GM19467 (cell line): ENCODE measurements around the gene TLN1.

Experiments
- ATAC-seq: cut with Tn5 transposase; IDR thresholded peaks from one replicate; pipeline ENCODE4 v1.9.1; 2021; ENCODE audit warnings: mild to moderate bottlenecking, moderate library complexity; ENCODE audit not compliant: unreplicated experiment

TLN1 gene

DNA sequence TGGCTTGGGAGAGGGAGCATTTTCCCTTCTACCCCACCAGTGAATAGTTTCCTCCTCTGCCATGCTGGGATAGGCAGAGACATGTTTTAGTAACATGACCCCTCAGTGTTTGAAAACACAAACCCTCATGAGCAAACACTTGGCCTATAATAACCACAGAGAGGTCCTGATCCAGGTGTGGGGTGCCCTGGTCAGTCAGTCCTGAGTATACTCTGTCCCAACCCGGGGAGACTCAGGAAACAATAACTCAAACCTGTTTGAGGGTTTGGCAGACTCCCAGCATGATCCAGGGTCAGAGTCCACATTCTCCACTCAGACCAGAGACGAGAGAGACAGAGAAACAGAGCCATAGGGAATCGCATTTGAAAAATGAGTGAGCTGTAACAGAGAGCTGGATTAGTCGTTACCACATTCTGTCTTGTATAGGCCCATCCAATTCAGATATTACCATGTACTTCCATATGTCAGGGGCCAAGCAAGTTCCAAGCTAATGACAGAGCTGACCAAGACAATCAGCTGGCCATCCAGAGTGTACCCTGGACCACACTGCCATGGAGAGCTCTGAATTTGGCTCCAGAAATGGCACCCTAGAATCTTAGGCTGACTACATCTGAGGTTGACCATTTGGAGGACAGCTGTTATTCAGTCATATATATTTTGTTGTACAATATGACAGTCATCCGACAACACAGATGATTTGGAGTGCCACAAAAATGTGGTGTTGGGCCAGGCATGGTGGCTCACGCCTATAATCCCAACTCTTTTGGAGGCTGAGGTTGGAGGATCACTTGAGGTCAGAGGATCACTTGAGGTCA lies 62.5 kb downstream of the TLN1 start:
- no peak for ATAC-seq

DNA sequence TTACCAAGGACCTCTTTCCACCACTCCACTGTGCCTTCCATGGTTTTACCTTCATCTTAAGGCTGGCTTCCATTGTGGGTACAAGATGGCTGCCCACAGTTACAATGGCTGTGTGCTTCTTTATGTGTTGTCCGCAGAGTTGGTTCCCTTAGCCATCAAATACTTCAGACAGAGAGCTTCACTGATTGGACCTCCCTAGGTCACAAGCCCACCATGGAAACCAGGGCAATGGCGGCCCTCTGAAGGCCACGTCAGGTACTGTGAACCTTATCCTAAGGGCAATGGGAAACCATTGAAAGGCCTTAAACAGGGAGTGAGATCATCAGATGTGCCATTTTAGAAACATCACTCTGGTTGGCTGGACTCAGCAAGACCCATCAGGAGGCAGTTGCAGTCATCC lies 64.1 kb downstream of the TLN1 start:
- ATAC-seq: no peak

DNA sequence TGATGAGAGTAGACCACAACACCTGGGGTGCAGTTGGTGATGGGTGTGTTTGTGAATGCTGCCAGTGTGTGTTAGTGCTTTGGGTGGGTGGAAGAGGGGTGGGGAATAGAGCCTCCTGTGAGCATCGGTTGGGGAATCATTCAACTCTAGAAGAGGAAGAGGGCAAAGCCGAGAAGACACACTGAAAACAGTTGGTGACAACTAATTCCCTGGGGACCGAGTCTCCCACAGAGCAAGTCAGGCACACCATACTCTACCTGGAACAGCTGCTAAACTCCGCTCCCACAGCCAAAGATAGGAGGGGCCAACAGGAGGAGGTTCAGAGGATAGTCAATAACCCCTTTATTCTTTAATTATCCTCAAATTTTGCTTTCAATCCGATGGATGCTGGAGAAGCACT lies 65.4 kb downstream of the TLN1 start:
- ATAC-seq: no peak

DNA sequence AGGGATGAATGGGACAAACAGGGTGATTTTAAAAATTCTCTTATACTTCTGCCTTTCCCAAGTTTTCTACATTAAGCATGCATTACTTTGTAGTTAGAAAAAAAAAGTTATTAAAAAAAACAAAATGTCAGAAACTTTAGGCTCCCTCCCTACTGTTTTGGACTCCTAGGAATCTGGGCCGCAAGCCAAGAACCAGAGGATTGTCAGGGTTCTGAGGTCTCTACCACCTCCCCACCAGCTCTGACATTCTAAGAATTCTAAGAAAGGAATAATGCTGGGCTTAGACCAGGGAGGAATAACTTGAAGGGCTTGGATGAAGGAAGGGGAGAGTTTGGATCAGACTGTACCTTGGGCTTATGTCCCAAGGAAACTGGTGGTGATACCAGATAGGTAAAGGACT lies 66.0 kb downstream of the TLN1 start:
- ATAC-seq: no peak

DNA sequence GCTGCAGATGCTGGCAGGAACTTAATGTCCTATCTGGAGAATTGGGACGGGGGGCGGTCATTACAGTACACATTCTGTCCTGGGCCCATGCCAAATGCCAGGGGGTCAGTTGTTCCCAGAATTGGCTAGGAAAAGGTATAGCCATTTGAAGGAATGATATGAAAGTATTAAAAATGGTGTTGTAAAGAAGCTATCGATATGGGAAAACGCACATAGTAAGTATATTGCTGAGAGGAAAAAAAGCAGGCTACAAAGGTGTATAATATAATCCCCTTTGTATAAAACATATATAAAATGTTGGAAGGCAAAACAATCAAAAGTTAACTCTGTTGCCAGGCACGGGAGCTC lies 66.5 kb downstream of the TLN1 start:
- no peak for ATAC-seq

DNA sequence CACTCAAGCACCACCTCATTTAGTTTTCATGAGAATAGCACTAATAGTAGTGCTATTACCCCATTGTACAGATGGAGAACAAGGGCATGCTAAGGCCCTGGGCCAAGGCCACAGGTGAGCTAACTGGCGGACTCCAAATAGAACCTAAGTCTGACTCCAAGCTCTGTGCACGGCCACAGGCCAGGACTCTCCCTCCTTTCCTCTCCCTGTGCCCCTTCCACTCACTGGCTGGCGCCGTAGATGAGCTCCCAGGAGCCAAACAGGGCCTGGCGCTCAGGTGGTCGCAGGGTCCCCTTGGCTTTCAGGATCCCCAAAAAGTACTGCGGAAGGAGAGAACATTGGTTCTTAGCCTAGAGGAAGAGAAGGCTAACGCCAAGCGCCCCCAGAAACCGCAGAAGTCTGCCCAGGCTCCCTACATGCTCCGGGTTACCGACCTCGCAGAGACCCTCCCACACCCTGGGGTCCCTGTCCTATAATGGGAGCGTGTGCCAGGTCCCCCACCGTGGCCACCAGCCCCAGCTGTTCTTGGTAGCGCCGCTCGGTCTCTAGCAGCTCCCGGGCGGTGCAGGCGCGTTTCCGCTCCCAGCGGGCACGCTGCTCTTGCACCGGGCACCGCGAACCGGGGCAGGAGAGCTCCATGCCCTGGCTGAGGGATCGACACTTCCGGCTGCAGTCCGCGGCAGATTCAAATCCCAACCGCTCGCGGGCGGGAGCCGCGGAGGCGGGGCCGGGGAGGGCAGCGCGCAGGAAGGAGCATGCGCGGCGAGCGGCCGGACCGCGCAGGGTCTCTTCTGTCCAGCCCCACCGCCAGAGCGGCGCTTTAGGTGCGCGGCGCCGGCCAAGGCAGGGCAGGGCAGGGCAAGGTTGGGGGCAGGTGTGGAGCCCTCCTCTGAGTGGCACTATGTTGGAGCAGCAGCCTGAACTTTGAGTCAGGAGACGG lies 67.2 kb downstream of the TLN1 start, which contains the start of gene ARHGEF39:
Gene ARHGEF39, minus strand, starts transcription at position 665 of the 940 bp plus-strand sequence. Its CDS starts 26 bp downstream, at position 639.
- peak; percentile 55 for ATAC-seq

DNA sequence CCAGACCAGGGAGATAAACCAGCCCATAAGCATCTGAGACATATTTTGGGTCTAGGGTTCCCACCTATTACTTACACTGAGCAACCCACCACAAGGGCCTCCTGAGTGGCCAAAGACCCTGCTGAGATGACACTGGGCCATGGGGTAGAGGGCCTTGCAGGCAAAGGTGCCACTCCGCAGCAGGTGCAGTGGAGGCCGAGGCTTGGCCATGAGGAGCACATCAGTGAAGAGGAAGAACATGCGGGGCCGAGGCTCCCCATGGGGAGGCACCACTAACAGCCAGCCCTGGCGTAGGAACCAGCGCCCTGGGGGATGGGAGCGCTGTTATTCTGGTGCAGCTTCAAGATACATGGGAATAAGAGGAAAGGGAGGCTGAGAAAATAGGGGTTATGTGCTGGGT lies 69.6 kb downstream of the TLN1 start:
- ATAC-seq: no peak

DNA sequence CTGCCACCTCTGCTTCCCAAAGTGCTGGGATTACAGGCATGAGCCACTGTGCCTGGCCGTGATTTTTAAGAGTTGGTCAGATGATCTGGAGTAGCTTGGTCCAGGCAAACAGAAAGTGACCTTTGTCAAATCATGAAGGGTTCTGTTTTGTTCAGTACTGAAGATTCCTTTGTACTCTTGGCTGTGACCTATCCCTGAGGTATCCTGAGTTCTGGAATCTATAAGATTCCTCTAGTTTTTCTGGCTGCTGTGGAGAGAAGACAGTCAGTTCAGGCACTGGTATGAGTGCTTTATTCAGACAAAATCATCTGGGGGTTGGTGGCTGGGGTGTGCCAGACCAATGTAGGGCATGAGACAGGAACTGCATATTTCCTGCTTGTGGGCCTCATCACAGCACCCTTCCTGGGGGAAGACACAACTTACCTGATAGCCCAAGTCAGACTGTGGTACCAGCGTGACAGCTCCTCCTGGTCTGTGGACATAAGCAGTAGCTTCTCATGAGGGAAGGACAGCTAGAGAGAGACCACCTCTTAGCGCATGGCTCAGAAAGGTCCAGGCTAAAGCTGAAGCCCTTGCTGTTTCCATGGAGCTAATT lies 70.1 kb downstream of the TLN1 start:
- no peak for ATAC-seq

DNA sequence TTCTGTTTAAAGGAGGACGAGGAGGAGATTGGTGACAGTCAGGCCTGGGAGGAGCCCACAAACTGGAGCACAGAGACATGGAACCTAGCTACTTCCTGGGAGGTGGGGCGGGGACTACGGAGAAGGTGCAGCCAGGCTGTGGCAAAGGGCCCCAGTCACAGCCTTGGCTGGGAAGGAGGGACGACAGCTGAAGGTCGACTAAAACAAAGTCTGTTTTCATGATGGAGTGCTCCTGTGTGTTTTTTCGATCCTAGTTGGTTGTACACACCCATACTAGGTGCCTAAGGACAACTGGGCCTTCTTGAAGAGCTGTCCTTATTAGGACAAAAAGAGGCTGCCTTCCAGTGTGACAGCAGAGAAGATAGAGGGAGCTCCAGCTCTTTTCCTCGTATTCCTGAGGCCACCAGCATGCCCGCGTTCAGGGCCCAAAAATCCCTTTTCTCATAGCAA lies 71.0 kb downstream of the TLN1 start:
- ATAC-seq: no peak

DNA sequence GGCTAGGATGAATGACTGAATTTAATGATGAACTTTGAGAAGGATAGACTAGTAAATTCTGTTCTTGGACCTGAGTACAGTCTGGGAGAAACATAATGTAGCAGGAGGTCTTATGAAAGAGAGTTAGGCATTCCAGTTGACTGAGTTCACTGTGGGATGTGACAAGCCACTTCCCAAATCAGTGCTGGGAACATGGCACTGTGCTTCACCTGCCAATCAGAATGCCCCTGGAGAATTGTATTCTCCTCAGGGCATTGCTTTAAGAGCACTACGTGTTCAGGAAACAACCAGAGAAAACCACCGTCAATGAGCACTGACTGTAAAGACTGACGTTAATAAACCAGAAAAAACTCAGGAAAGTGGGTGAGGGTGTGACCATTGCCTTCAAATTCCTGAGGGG lies 72.7 kb downstream of the TLN1 start:
- ATAC-seq: no peak

DNA sequence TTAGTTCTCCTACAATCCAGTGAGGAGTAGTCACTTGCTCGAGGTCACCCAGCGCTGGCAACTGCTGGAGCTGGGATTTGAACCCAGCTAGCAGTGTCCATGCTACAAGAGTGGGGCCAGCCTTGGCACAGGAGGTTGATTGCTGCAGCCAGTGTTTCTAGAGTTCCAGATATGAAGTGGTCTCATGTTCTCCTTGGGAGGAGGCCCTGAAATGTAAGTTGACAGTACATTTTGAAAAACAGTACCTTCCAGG lies 73.1 kb downstream of the TLN1 start:
- ATAC-seq: no peak

DNA sequence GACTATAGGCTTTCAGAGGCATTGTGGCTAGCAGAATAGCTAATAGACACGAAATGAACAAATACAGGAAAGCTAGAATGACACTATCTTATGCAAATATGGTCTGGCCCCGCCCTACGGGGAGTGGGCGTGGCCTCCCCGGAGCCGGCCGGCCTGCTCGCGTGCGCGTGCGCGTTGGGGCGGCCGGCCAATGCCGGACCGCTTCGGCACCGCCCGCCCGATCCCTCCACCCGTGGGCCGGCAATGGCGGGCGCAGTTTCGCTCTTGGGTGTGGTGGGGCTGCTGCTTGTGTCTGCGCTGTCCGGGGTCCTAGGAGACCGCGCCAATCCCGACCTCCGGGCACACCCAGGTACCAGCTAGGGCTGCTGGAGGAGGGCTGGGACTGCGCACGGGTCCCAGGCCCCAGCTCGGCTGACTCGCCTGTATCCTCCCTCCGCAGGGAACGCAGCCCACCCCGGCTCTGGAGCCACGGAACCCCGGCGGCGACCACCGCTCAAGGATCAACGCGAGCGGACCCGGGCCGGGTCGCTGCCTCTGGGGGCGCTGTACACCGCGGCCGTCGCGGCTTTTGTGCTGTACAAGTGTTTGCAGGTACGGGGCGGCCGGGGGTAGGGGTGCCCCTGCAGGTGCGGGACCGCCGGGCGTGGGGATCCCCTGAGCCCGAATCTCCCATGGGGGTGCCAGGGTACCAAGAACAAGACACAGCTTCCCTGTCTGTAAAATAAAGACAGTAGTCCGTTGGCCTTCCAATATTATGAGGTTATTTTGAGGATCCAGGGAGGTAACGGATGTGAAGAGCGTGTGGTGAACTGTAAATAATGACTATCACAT lies 73.6 kb downstream of the TLN1 start, which contains the start of gene CCDC107:
Gene CCDC107, plus strand, starts transcription at position 156 of the 831 bp plus-strand sequence. Its CDS starts 88 bp downstream, at position 244.
- peak; percentile 53 for ATAC-seq

DNA sequence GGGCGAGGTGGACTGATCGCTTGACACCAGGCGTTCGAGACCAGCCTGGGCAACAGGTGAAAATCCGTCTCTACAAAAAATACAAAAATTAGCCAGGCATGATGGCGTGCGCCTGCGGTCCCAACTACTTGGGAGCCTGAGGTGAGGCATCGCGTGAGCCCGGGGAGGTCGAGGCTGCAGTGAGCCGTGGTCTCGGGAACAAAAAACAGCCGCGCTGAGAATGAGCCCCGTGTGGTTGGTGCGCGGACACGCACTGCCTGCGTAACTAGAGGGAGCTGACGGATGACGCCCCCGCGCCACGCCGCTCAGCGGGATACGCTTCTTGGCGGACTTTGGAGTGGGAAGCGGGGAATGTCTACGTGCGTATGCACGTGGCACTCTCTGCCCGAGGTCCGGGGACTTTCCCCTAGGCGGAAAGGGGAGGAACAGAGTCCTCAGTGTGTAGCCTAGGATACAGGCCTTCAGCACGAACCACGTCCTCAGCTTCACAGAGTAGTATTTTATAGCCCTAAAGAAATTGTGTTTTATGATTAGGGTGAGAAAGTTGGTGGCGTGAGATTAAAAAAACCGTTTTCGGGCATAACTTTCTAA lies 74.4 kb downstream of the TLN1 start, which contains the start of gene RMRP:
Gene RMRP, minus strand, starts transcription at position 474 of the 591 bp plus-strand sequence.
- ATAC-seq: peak; percentile 81

DNA sequence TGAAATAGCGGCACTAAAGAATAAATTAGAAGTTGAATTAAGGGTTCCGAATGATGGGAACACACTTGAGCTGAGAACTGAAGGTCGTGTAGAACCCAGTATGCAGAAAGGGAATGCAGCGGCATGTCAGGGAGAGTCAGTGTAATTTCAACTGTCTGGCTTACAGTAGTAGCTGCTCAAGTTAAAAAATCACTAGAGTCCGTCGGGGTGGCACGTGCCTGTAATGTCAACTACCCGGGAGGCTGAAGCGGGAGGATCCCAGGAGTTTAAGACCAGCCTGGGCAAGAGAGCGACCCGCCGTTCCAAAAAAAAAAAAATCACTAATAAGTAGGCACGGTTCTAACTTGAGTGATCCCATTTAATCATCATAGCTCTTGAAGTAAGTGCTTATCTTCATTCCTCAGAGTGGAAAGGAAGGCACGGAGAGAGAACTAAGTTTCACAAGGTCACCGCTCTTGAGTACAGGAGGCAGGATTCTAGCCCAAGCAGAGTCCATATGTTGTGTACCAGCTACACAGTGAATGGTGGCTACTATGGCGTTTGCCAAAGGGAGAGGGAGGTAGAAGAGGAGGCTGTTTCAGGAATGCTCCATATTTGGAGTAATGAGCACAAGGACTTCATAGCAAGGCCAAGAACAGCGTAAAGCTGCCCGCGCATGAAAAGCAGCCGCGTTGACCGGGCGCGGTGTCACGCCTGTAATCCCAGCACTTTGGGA lies 75.0 kb downstream of the TLN1 start:
- ATAC-seq: no peak

DNA sequence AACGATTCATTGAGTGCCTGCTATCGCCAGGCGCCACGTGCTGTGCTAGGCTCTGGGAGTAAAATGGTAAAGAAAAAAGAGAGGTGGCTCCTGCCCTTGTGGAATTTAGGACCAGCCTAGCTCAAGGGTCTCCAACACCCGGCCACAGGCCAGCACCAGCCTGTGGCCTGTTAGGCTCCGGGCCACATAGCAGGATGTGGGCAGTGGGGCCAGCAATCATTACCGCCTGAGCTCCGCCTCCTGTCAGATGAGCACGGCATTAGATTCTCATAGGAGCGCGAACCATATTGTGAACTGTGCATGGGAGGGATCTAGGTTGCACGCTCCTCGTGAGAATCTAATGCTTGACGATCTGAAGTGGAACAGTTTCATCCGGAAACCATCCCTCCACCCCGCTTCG lies 75.6 kb downstream of the TLN1 start:
- ATAC-seq: no peak

DNA sequence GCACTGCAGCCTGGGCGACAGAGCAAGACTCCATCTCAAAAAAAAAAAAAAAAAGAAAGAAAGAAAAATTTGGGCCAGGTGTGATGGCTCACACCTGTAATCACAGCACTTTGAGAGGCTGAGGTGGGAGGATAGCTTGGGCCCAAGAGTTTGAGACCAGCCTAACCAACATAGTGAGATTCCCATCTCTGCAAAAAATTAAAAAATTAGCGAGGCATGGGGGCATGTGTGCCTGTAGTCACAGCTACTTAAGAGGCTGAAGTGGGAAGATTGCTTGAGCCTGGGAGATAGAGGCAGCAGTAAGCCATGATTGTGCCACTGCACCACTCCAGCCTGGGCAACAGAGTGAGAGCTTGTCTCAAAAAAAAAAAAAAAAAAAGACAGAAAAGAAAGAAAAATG lies 78.4 kb downstream of the TLN1 start:
- ATAC-seq: no peak

DNA sequence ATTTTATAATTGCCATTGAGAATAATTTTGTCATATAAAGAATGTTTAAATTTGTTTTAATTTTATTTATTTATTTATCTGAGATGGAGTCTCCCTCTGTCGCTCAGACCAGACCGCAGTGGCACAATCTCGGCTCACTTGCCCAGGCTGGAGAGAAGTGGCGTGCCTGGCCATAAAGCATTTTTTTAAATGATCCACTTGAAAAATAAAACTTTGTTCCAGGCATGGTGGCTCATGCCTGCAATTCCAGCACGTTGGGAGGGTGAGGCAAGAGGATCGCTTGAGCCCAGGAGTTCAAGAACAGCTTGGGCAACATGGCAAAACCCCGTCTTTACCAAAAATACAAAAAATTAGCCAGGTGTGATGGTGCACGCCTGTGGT lies 79.2 kb downstream of the TLN1 start:
- ATAC-seq: no peak

DNA sequence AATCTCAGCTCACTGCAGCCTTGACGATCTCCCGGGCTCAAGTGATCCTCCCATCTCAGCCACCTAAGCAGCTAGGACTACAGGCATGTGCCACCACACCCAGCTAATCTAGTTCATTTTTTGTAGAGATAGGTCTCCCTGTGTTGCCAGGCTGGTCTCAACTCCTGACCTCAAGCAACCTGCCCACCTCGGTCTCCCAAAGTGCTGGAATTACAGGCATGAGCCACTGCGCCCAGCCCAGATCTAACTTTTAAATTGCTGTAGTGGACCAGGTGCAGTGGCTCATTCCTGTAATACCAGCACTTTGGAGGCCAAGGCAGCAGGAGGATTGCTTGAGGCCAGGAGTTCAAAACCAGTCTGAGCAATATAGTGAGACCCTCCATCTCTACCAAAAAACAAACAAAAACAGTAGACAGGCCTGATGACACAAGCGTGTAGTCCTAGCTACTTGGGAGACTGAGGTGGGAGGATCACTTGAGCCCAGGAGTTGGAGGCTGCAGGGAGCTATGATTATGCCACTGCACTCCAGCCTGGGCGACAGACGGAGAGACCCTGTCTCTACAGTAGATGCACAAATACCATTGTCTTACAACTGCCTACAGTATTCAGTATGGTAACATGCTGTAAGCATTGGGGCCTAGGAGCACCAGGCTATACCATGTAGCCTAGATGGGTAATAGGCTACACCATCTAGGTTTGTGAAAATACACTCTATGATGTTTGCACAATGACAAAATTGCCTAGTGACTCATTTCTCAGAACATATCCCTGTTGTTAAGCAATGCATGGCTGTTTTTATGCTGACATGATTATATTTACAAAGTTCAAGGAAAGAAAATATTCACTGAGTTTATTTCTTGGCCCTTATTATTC lies 79.8 kb downstream of the TLN1 start:
- no peak for ATAC-seq
